Measurements from ENCODE around the gene MCRIP2. TPM values are rescaled to one million over a fixed set of nuclear protein-coding genes. Genes with fewer than 3 reads are reported as not detected.

The MCRIP2 gene
- total RNA-seq, 1 donor from 2014 or later: 20.9 TPM

GRCh38 chr16:694187-694862 lies 52.7 kb downstream of the MCRIP2 start:
- Histone ChIP-seq H3K4me2 (ENCODE audit: low read length) (no peak overlapping the region), H3K36me3 (ENCODE audit: insufficient read depth, low read length) (no peaks in the 10 kb centered on the region), H3K9me3 (ENCODE audit: insufficient read depth, low read depth, low read length) (no peaks in the 10 kb centered on the region), H3K9ac (ENCODE audit: low read length) (no peak overlapping the region), H3K79me2 (ENCODE audit: insufficient read depth, low read length) (peaks cover 6% of the 10 kb centered on the region), H4K20me1 (ENCODE audit: insufficient read depth, low read length) (no peaks in the 10 kb centered on the region), H3K4me1 (ENCODE audit: insufficient read depth, low read length) (peaks cover 5% of the 10 kb centered on the region), H3K27ac (ENCODE audit: low read depth, low read length) (no peak overlapping the region), H3K4me3 (ENCODE audit: insufficient read depth, low read depth, low read length) (no peak overlapping the region), H3K27me3 (ENCODE audit: insufficient read depth, low read length) (peaks cover 13% of the 10 kb centered on the region), H2AFZ (ENCODE audit: low read depth, low read length) (no peak overlapping the region)
- TF ChIP-seq EZH2 (IDR thresholded peaks at IDR 0.05; ENCODE audit: insufficient read depth, low read length): peak; percentile 81
- TF ChIP-seq, protein P1, sequence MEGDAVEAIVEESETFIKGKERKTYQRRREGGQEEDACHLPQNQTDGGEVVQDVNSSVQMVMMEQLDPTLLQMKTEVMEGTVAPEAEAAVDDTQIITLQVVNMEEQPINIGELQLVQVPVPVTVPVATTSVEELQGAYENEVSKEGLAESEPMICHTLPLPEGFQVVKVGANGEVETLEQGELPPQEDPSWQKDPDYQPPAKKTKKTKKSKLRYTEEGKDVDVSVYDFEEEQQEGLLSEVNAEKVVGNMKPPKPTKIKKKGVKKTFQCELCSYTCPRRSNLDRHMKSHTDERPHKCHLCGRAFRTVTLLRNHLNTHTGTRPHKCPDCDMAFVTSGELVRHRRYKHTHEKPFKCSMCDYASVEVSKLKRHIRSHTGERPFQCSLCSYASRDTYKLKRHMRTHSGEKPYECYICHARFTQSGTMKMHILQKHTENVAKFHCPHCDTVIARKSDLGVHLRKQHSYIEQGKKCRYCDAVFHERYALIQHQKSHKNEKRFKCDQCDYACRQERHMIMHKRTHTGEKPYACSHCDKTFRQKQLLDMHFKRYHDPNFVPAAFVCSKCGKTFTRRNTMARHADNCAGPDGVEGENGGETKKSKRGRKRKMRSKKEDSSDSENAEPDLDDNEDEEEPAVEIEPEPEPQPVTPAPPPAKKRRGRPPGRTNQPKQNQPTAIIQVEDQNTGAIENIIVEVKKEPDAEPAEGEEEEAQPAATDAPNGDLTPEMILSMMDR (IDR thresholded peaks at IDR 0.05; ENCODE audit: insufficient read depth, low read depth, low read length): no peak
- Mint-ChIP-seq H3K36me3 (ENCODE audit: low read depth, unreplicated experiment) (no peaks in the 10 kb centered on the region), H3K4me3 (ENCODE audit: unreplicated experiment) (no peak overlapping the region), H3K27ac (ENCODE audit: unreplicated experiment) (no peak overlapping the region), H3K9me3 (ENCODE audit: unreplicated experiment) (no peaks in the 10 kb centered on the region), H3K4me1 (ENCODE audit: low read depth, unreplicated experiment) (peaks cover 2% of the 10 kb centered on the region), H3K27me3 (ENCODE audit: low read depth, unreplicated experiment) (peaks cover 37% of the 10 kb centered on the region)
- DNase-seq (ENCODE audit: low read depth) (no peak), FAIRE-seq (no peak)

DNA sequence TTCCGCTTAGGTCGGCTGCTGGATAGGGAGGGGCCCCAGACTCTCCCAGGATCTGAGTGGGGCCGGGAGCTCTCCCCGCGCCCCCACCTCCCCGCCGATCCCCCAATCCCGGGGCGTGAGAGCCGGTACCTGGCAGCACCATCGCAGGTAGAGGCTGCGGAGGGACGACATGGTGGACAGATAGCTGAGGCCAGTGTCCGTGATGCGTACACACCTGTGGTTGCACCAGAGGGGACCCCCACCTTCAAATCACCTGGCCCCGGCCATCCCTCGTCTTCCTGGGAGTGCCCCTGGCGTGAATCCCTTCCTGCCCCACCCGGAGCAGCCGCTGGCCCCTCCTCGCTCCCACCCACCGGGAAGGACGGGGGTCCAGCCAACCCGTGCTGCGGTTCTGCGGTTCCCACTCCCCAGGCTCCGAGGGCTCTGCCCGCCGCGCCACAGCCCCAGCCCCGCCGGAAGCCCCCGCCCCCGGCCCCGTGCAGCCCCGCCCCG lies 53.3 kb downstream of the MCRIP2 start:
- Histone ChIP-seq H3K9ac (ENCODE audit: low read length) (no peak overlapping the region), H3K27ac (ENCODE audit: low read depth, low read length) (no peak overlapping the region), H3K79me2 (ENCODE audit: insufficient read depth, low read length) (peaks cover under 1% of the 10 kb centered on the region), H3K4me1 (ENCODE audit: insufficient read depth, low read length) (no peaks in the 10 kb centered on the region), H3K27me3 (ENCODE audit: insufficient read depth, low read length) (peaks cover 13% of the 10 kb centered on the region), H4K20me1 (ENCODE audit: insufficient read depth, low read length) (no peaks in the 10 kb centered on the region), H3K4me3 (ENCODE audit: insufficient read depth, low read depth, low read length) (no peak overlapping the region), H2AFZ (ENCODE audit: low read depth, low read length) (no peak overlapping the region), H3K36me3 (ENCODE audit: insufficient read depth, low read length) (no peaks in the 10 kb centered on the region), H3K9me3 (ENCODE audit: insufficient read depth, low read depth, low read length) (no peaks in the 10 kb centered on the region), H3K4me2 (ENCODE audit: low read length) (no peak overlapping the region)
- Mint-ChIP-seq H3K27me3 (ENCODE audit: low read depth, unreplicated experiment) (peaks cover 39% of the 10 kb centered on the region), H3K4me3 (ENCODE audit: unreplicated experiment) (no peak overlapping the region), H3K36me3 (ENCODE audit: low read depth, unreplicated experiment) (no peaks in the 10 kb centered on the region), H3K27ac (ENCODE audit: unreplicated experiment) (no peak overlapping the region), H3K4me1 (ENCODE audit: low read depth, unreplicated experiment) (peaks cover 2% of the 10 kb centered on the region), H3K9me3 (ENCODE audit: unreplicated experiment) (no peaks in the 10 kb centered on the region)
- no peak for FAIRE-seq
- peak; percentile 6 for TF ChIP-seq EZH2 (IDR thresholded peaks at IDR 0.05; ENCODE audit: insufficient read depth, low read length)
- TF ChIP-seq, protein P1 (IDR thresholded peaks at IDR 0.05; ENCODE audit: insufficient read depth, low read depth, low read length): no peak
- no peak for DNase-seq (ENCODE audit: low read depth)

Measured in astrocyte (in vitro differentiated cells and primary cell).